Measurements from ENCODE around the gene FERMT1. TPM values are rescaled to one million over a fixed set of nuclear protein-coding genes. Genes with fewer than 3 reads are reported as not detected.
"Not testable (repeated sequence)": the region's sequence is repeated elsewhere in the genome, so short reads cannot be mapped to it uniquely, and the experiment has no call there.

FERMT1 gene
- total and polyA plus RNA-seq, 2 experiments from 2014 or later: 16.2 to 18.3 TPM

DNA sequence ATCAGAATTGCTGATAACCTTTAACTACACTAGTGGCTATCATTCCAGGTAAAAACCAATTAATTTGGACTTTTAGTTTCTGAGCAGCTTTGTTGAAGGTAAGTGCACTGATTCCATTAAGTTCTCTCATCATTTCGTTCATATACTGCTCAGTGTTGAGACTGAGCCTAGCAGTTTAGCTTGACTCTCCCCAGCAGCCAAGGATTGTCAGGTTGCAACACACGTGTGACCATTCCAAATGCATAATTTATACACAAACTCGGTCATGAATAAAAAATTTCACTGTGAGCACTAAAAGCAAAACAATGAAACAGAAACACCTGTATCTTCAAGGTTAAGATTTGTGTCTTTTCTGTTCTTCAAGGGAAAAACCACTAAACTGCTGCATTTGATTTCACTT lies 8.9 kb downstream of the FERMT1 start:
- TF ChIP-seq CREB1 (CRISPR knock-in tag; IDR thresholded peaks at IDR 0.05; ENCODE audit: low read depth): no peak
- no peak for TF ChIP-seq NANOG (IDR thresholded peaks at IDR 0.05; ENCODE audit: borderline replicate concordance)
- TF ChIP-seq ZNF114 (CRISPR knock-in tag; IDR thresholded peaks at IDR 0.05): no peak
- no peak for TF ChIP-seq JUNB (IDR thresholded peaks at IDR 0.05; ENCODE audit: unreplicated experiment)
- no peak for TF ChIP-seq EZH2 (IDR thresholded peaks at IDR 0.05; ENCODE audit: low read depth, unreplicated experiment)
- TF ChIP-seq, protein P1, sequence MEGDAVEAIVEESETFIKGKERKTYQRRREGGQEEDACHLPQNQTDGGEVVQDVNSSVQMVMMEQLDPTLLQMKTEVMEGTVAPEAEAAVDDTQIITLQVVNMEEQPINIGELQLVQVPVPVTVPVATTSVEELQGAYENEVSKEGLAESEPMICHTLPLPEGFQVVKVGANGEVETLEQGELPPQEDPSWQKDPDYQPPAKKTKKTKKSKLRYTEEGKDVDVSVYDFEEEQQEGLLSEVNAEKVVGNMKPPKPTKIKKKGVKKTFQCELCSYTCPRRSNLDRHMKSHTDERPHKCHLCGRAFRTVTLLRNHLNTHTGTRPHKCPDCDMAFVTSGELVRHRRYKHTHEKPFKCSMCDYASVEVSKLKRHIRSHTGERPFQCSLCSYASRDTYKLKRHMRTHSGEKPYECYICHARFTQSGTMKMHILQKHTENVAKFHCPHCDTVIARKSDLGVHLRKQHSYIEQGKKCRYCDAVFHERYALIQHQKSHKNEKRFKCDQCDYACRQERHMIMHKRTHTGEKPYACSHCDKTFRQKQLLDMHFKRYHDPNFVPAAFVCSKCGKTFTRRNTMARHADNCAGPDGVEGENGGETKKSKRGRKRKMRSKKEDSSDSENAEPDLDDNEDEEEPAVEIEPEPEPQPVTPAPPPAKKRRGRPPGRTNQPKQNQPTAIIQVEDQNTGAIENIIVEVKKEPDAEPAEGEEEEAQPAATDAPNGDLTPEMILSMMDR (conservative IDR thresholded peaks at IDR 0.05; ENCODE audit: low read depth in 2 of 2): no peak
- TF ChIP-seq POLR2AphosphoS5 (IDR thresholded peaks at IDR 0.05; ENCODE audit: low read depth): no peak
- TF ChIP-seq, protein P2, sequence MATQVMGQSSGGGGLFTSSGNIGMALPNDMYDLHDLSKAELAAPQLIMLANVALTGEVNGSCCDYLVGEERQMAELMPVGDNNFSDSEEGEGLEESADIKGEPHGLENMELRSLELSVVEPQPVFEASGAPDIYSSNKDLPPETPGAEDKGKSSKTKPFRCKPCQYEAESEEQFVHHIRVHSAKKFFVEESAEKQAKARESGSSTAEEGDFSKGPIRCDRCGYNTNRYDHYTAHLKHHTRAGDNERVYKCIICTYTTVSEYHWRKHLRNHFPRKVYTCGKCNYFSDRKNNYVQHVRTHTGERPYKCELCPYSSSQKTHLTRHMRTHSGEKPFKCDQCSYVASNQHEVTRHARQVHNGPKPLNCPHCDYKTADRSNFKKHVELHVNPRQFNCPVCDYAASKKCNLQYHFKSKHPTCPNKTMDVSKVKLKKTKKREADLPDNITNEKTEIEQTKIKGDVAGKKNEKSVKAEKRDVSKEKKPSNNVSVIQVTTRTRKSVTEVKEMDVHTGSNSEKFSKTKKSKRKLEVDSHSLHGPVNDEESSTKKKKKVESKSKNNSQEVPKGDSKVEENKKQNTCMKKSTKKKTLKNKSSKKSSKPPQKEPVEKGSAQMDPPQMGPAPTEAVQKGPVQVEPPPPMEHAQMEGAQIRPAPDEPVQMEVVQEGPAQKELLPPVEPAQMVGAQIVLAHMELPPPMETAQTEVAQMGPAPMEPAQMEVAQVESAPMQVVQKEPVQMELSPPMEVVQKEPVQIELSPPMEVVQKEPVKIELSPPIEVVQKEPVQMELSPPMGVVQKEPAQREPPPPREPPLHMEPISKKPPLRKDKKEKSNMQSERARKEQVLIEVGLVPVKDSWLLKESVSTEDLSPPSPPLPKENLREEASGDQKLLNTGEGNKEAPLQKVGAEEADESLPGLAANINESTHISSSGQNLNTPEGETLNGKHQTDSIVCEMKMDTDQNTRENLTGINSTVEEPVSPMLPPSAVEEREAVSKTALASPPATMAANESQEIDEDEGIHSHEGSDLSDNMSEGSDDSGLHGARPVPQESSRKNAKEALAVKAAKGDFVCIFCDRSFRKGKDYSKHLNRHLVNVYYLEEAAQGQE (IDR thresholded peaks at IDR 0.05; ENCODE audit: unreplicated experiment): no peak
- TF ChIP-seq, protein P3, sequence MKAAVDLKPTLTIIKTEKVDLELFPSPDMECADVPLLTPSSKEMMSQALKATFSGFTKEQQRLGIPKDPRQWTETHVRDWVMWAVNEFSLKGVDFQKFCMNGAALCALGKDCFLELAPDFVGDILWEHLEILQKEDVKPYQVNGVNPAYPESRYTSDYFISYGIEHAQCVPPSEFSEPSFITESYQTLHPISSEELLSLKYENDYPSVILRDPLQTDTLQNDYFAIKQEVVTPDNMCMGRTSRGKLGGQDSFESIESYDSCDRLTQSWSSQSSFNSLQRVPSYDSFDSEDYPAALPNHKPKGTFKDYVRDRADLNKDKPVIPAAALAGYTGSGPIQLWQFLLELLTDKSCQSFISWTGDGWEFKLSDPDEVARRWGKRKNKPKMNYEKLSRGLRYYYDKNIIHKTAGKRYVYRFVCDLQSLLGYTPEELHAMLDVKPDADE (IDR thresholded peaks at IDR 0.05): no peak
- no peak for TF ChIP-seq EZH2phosphoT487 (IDR thresholded peaks at IDR 0.05; ENCODE audit: unreplicated experiment)
- TF ChIP-seq ZNF462 (CRISPR knock-in tag; IDR thresholded peaks at IDR 0.05): no peak
- Mint-ChIP-seq H3K4me3 (no peak overlapping the region), H3K27me3 (ENCODE audit: insufficient read depth, low read depth, poor library complexity) (peaks cover 2% of the 10 kb centered on the region), H3K36me3 (ENCODE audit: low read depth) (peaks cover 87% of the 10 kb centered on the region), H3K4me1 (no peaks in the 10 kb centered on the region; the same call in 1 of the 3 replicates), H3K27ac (no peak overlapping the region), H3K9me3 (peaks cover 30% of the 10 kb centered on the region)
- Histone ChIP-seq H3K36me3 (ENCODE audit: insufficient read depth) (peaks cover 52% of the 10 kb centered on the region), H3K4me3 (no peak overlapping the region), H3K4me1 (ENCODE audit: insufficient read depth) (no peaks in the 10 kb centered on the region), H3K4me2 (no peak overlapping the region), H4K20me1 (replicated peaks; ENCODE audit: insufficient read depth) (no peaks in the 10 kb centered on the region), H3K79me2 (replicated peaks; ENCODE audit: insufficient read depth) (no peaks in the 10 kb centered on the region), H3F3A (replicated peaks; ENCODE audit: low read depth) (no peaks in the 10 kb centered on the region), H3K9me2 (ENCODE audit: insufficient read depth) (no peaks in the 10 kb centered on the region), H3K27ac (ENCODE audit: low read depth) (no peak overlapping the region), H3K27me3 (ENCODE audit: insufficient read depth) (no peaks in the 10 kb centered on the region), H2AFZ (no peak overlapping the region)
- ATAC-seq (no peak), DNase-seq (ENCODE audit: low spot score) (no peak)

DNA sequence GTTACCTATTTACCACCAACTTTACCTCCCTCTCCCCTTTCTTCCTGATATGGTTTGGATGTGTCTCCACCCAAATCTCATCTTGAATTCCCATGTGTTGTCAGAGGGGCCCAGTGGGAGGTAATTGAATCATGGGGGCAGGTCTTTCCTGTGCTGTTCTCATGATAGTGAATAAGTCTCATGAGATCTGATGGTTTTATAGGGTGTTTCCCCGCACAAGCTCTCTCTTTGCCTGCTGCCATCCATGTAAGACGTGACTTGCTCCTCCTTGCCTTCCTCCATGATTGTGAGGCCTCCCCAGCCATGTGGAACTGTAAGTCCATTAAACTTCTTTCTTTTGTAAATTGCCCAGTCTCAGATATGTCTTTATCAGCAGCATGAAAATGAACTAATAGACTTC lies 9.9 kb downstream of the FERMT1 start:
- H3K4me3 Mint-ChIP-seq; H3K4me1 Mint-ChIP-seq; H3K79me2 ChIP-seq (replicated peaks; ENCODE audit: insufficient read depth); H2AFZ ChIP-seq; H3K27ac Mint-ChIP-seq; H3K27ac ChIP-seq (ENCODE audit: low read depth); H3K4me3 ChIP-seq; ATAC-seq; H4K20me1 ChIP-seq (replicated peaks; ENCODE audit: insufficient read depth); H3K27me3 ChIP-seq (ENCODE audit: insufficient read depth); H3F3A ChIP-seq (replicated peaks; ENCODE audit: low read depth); H3K27me3 Mint-ChIP-seq (ENCODE audit: insufficient read depth, low read depth, poor library complexity); DNase-seq (ENCODE audit: low spot score); H3K9me2 ChIP-seq (ENCODE audit: insufficient read depth); H3K4me1 ChIP-seq (ENCODE audit: insufficient read depth); H3K4me2 ChIP-seq: not testable (repeated sequence)
- peaks cover 48% of the 10 kb centered on the region for H3K36me3 ChIP-seq (ENCODE audit: insufficient read depth)
- Mint-ChIP-seq H3K36me3 (ENCODE audit: low read depth) (peaks cover 79% of the 10 kb centered on the region), H3K9me3 (peaks cover 30% of the 10 kb centered on the region)

All from GM23338 (cell line).